Smooth muscle cell (in vitro differentiated cells): ENCODE data around the gene MAGI2. TPM values are rescaled to one million over a fixed set of nuclear protein-coding genes. Genes with fewer than 3 reads are reported as not detected.

ENCODE experiments used
- DNase-seq: peaks from one replicate; lab custom pipeline; 2025; ENCODE audit not compliant: unreplicated experiment; lab: John Stamatoyannopoulos, UW
- H2AFZ ChIP-seq: fragments of 200-600 bp; sonication (generic); 2 replicates; pipeline ENCODE4 v1.6.0; 2016; ENCODE audit warnings: antibody characterized with exemption, low read depth, mild to moderate bottlenecking
- H3F3A ChIP-seq: fragments of 200-600 bp; sonication (generic); 2 replicates; pipeline ENCODE4 v1.6.0; 2017; ENCODE audit warnings: antibody characterized with exemption, low read depth
- H3K27ac ChIP-seq: fragments of 200-600 bp; sonication (generic); 2 replicates; pipeline ENCODE4 v1.5.1; 2016; ENCODE audit warnings: low read depth, mild to moderate bottlenecking
- H3K27me3 ChIP-seq: fragments of 200-600 bp; sonication (generic); 2 replicates; pipeline ENCODE4 v1.6.1; 2016; ENCODE audit warnings: low read depth, mild to moderate bottlenecking
- H3K36me3 ChIP-seq: fragments of 200-600 bp; sonication (generic); 2 replicates; pipeline ENCODE4 v1.5.1; 2016; ENCODE audit warnings: low read depth
- H3K4me1 ChIP-seq: fragments of 200-600 bp; sonication (generic); 2 replicates; pipeline ENCODE4 v1.5.1; 2016; ENCODE audit warnings: low read depth
- H3K4me2 ChIP-seq: fragments of 200-600 bp; sonication (generic); 2 replicates; pipeline ENCODE4 v1.6.0; 2016; ENCODE audit warnings: mild to moderate bottlenecking
- H3K4me3 ChIP-seq: fragments of 200-600 bp; sonication (generic); 2 replicates; pipeline ENCODE4 v1.5.1; 2016; ENCODE audit warnings: mild to moderate bottlenecking
- H3K79me2 ChIP-seq: fragments of 200-600 bp; sonication (generic); 2 replicates; pipeline ENCODE4 v1.6.0; 2016; ENCODE audit warnings: low read depth, mild to moderate bottlenecking
- H3K9ac ChIP-seq: fragments of 200-600 bp; sonication (generic); 2 replicates; pipeline ENCODE4 v1.6.0; 2016; ENCODE audit warnings: low read depth
- H3K9me3 ChIP-seq: fragments of 200-600 bp; sonication (generic); replicated peaks from 2 replicates; pipeline ENCODE4 v1.5.1; 2016; ENCODE audit warnings: low read depth
- H4K20me1 ChIP-seq: fragments of 200-600 bp; sonication (generic); 2 replicates; pipeline ENCODE4 v1.6.0; 2016; ENCODE audit warnings: low read depth
- CTCF ChIP-seq: fragments of 200-600 bp; sonication (generic); IDR thresholded peaks from 2 replicates; pipeline ENCODE4 v1.5.1; 2017; ENCODE audit warnings: borderline replicate concordance, mild to moderate bottlenecking, antibody characterized with exemption; ENCODE audit not compliant: insufficient read depth, poor library complexity, severe bottlenecking
- WGBS: methylation state at CpG from one replicate; pipeline ENCODE4 v1.1.7; 2016; ENCODE audit warnings: low lambda C conversion rate; 5-methylcytosine and 5-hydroxymethylcytosine counted together
- polyA plus RNA-seq: library from polyadenylated mRNA; unstranded; fragments of >200 nt; fragmentation: Nextera tagmentation; extraction: Ambion mirVana; gene quantifications from 2 replicates; pipeline ENCODE4 v1.2.1, GENCODE V29; 2016
- total RNA-seq: library from RNA; depleted of rRNA; stranded (reverse); fragments of >200 nt; gene quantifications from 2 replicates; pipeline ENCODE4 v1.2.3, GENCODE V29; 2014

Gene MAGI2
- total and polyA plus RNA-seq, 2 experiments from 2014 or later, result 3.4 to 10.7 TPM

GRCh38 chr7:79353720-79354468, 99.6 kb downstream of the MAGI2 start:
- 90% methylated on average over 2 of the region's 2 CpGs for WGBS
- no peak overlapping the region for H3K9ac ChIP-seq
- H3K4me1 ChIP-seq, result no peaks in the 10 kb centered on the region
- H3F3A ChIP-seq, result no peaks in the 10 kb centered on the region
- H3K36me3 ChIP-seq, result no peaks in the 10 kb centered on the region
- no peaks in the 10 kb centered on the region for H3K79me2 ChIP-seq
- no peak overlapping the region for H3K4me3 ChIP-seq
- no peak overlapping the region for H3K27ac ChIP-seq
- no peak overlapping the region for H2AFZ ChIP-seq
- H3K9me3 ChIP-seq, result no peaks in the 10 kb centered on the region
- H3K4me2 ChIP-seq, result no peak overlapping the region
- no peaks in the 10 kb centered on the region for H3K27me3 ChIP-seq
- H4K20me1 ChIP-seq, result no peaks in the 10 kb centered on the region
- DNase-seq, result no peak
- TF ChIP-seq CTCF, result no peak

- H2AFZ ChIP-seq, result no peak overlapping the region
- no peaks in the 10 kb centered on the region for H3K9me3 ChIP-seq
- H4K20me1 ChIP-seq, result no peaks in the 10 kb centered on the region
- no peak for TF ChIP-seq CTCF
- H3K27me3 ChIP-seq, result no peaks in the 10 kb centered on the region
- H3K79me2 ChIP-seq, result no peaks in the 10 kb centered on the region
- H3F3A ChIP-seq, result no peaks in the 10 kb centered on the region
- no peak overlapping the region for H3K27ac ChIP-seq
- no peak for DNase-seq
- H3K9ac ChIP-seq, result no peak overlapping the region
- H3K4me1 ChIP-seq, result no peaks in the 10 kb centered on the region
- no peak overlapping the region for H3K4me2 ChIP-seq
- H3K4me3 ChIP-seq, result no peak overlapping the region
- H3K36me3 ChIP-seq, result no peaks in the 10 kb centered on the region
Measured at GRCh38 chr7:79352323-79352722, 101.1 kb downstream of the MAGI2 start.

- WGBS, result 25% methylated on average over 3 of the region's 3 CpGs
- Histone ChIP-seq H3F3A (no peaks in the 10 kb centered on the region), H4K20me1 (no peaks in the 10 kb centered on the region), H3K4me1 (no peaks in the 10 kb centered on the region), H3K27ac (peak overlapping the region; percentile 18), H3K79me2 (no peaks in the 10 kb centered on the region), H3K4me3 (no peak overlapping the region), H3K27me3 (no peaks in the 10 kb centered on the region), H3K36me3 (no peaks in the 10 kb centered on the region), H3K9me3 (no peaks in the 10 kb centered on the region), H3K4me2 (peak overlapping the region; percentile 61), H2AFZ (no peak overlapping the region), H3K9ac (no peak overlapping the region)
- no peak for DNase-seq
- no peak for TF ChIP-seq CTCF
Measured at GRCh38 chr7:79347351-79347750, 106.1 kb downstream of the MAGI2 start.

- no peak overlapping the region for H3K4me2 ChIP-seq
- H3K79me2 ChIP-seq, result no peaks in the 10 kb centered on the region
- H3K4me1 ChIP-seq, result no peaks in the 10 kb centered on the region
- WGBS, result 92% methylated on average over 5 of the region's 5 CpGs
- H3F3A ChIP-seq, result no peaks in the 10 kb centered on the region
- H2AFZ ChIP-seq, result no peak overlapping the region
- DNase-seq, result no peak
- no peak overlapping the region for H3K4me3 ChIP-seq
- H3K27me3 ChIP-seq, result no peaks in the 10 kb centered on the region
- TF ChIP-seq CTCF, result no peak
- no peak overlapping the region for H3K9ac ChIP-seq
- no peaks in the 10 kb centered on the region for H4K20me1 ChIP-seq
- H3K9me3 ChIP-seq, result no peaks in the 10 kb centered on the region
- H3K27ac ChIP-seq, result no peak overlapping the region
- no peaks in the 10 kb centered on the region for H3K36me3 ChIP-seq
Measured at GRCh38 chr7:79341902-79342301, 111.6 kb downstream of the MAGI2 start.
